Stimulated activated CD8-positive, alpha-beta memory T cell treated with anti-CD3 and anti-CD28 coated beads, Interleukin-15, amount 100 ng/mL, for 4 hours (primary cell): Measurements from ENCODE around the gene PLD5.
"Not testable (repeated sequence)": the region's sequence is repeated elsewhere in the genome, so short reads cannot be mapped to it uniquely, and the experiment has no call there.

Experiments
- DNase-seq, 2 donors: peaks; one replicate each; pipeline ENCODE4 v3.0.0-alpha.2; 2020; ENCODE audit warnings: low read depth in 2 of 2

PLD5 gene

DNA sequence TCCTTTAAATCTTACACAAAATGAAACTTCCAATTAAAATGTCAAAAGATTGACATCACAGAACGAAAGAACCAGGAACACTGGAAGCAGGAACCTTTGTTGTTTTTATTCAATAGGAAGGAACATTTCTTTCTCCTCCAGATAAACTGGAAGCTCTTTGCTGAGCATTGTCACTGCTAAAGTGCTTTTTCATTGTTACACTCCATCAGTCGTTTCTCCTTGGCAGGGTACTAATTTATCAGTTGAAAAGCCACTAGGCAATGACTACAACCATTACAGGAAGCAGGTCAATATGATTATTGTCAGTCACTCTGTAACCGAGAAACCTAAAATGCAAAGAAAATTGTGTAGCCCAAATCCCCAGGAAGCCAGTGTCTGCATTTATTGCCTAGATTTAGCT is 362.4 kb downstream of the PLD5 start:
- no peak for DNase-seq

- no peak for DNase-seq
Observed at GRCh38 chr1:242147096-242147976, 377.2 kb downstream of the PLD5 start.

DNA sequence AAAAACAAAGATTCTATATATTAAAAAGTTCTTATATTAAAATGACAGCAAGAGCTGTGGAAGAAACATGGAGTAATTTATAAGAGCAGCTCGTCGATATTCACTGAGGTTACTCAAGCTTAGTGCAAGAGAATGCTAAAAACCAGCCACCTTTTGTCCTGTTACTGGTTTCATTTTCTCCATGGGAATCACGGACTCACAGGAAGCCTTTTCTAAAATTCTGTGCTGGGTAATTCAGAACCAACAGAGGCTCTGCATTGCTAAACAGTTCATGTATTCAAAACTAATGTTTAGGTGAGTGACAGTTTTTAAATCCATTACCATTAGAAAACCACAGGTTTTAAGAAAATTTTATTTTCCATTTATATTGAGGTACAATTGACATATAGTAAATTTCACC is 377.8 kb downstream of the PLD5 start:
- DNase-seq: no peak

GRCh38 chr1:242140836-242141235 is 383.7 kb downstream of the PLD5 start:
- no peak for DNase-seq

GRCh38 chr1:242139986-242140385 is 384.5 kb downstream of the PLD5 start:
- DNase-seq: no peak

GRCh38 chr1:242139442-242139841 is 385.1 kb downstream of the PLD5 start:
- DNase-seq: no peak

DNA sequence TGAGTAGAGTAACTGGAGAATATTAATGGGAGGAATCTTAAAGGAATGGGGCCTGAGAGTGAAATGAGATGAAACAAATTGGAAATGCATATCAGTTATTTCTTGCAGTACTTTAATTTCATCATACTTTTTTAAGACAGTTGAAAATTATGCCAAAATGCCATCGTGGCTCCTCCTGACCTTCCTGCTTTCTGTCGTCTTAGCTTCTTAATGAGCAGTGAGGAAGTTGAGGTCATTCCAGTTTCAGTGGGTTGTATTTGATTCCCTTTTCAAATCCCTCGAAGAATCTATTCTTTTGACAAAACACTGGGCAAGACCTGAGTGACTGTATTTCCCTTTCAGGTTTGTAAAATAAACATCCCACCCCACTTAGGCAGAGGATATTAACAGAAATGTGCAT is 390.7 kb downstream of the PLD5 start:
- DNase-seq: no peak

- no peak for DNase-seq
Observed at GRCh38 chr1:242133351-242133750, 391.1 kb downstream of the PLD5 start.

GRCh38 chr1:242132121-242132817 is 392.2 kb downstream of the PLD5 start:
- no peak for DNase-seq

GRCh38 chr1:242128951-242129502 is 395.5 kb downstream of the PLD5 start:
- DNase-seq: no peak

- DNase-seq: no peak
Observed at GRCh38 chr1:242120432-242120831, 404.1 kb downstream of the PLD5 start.

DNA sequence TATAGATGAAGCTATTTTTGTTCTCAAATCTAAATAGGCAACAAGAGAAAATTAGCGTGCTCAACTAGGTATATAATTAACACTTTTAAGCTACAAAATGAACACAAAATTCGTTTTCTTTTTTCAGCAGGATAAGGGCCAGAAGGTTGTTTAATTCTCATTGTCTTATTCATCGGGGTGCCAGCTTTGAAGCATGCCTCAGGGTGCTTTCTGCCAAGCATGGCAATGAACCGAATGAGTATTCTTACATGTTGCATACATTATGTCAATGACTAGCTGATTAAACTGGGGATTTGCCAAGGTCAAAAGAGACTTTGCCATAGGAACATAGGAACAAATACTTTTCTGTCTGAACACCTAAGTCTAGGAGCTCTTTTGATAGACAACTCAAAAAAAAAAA is 423.6 kb downstream of the PLD5 start:
- DNase-seq: no peak

- not testable (repeated sequence) for DNase-seq
Observed at GRCh38 chr1:242097283-242097682, 427.2 kb downstream of the PLD5 start.

GRCh38 chr1:242093116-242093515 is 431.4 kb downstream of the PLD5 start:
- no peak for DNase-seq

DNA sequence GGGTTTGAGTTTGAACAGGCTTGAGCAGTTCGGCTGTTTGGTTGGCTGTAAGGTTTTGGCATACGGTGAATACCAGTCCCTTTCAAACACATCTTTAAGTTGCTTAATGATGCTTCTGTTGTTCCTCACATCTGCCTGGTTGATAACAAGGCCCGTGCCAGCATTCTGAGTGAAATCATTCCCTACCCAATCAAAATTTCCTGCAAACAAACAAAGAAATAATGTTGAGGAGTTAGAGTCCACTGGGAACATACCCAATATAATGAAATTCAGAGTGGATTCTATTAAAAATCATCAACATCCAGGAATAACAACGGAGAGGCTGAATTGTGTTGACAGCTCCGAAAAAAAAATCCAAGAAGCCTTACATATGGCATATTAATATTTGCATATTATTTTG is 434.6 kb downstream of the PLD5 start:
- no peak for DNase-seq

- DNase-seq: no peak
Observed at GRCh38 chr1:242088875-242089274, 435.6 kb downstream of the PLD5 start.

- no peak for DNase-seq
Observed at GRCh38 chr1:242086706-242087105, 437.8 kb downstream of the PLD5 start.

DNA sequence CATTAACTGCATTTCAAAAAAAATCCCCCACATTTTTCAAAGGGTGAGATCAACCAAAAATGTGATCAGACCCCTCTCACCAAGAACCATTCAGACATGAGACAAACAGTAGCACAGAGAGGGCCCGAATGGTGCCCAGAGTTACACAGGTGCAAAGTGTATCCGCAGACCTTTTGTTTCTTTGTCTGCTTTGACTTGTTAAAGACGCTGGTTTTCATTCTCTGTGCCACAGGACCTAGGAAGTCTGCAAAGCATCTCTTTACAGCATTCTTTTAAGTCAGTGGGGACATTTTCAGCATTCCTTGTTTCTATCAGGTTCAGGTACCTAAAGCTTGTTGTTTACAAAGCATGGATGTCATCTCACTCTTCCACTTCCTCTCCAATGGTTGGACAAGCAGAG is 438.4 kb downstream of the PLD5 start:
- no peak for DNase-seq

DNA sequence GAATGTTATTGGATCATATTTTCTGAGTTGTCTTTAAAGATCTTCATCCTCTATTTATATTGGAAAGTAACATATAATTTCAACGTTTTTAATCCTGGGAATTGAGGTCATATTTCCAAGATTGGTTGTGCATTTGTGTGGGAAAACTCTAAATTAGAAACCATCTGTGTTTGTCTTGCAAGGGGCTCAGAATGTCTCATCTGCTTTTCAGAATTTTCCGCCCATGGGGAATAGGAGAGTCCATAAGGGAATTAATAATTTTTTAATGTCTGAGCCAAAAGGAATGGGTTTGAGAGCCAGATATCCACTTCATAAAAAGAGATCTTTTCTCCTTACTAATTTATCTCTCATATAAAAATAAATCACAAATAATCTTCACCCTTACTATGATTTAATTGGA is 440.8 kb downstream of the PLD5 start:
- no peak for DNase-seq

- DNase-seq: no peak
Observed at GRCh38 chr1:242081446-242081845, 443.1 kb downstream of the PLD5 start.

DNA sequence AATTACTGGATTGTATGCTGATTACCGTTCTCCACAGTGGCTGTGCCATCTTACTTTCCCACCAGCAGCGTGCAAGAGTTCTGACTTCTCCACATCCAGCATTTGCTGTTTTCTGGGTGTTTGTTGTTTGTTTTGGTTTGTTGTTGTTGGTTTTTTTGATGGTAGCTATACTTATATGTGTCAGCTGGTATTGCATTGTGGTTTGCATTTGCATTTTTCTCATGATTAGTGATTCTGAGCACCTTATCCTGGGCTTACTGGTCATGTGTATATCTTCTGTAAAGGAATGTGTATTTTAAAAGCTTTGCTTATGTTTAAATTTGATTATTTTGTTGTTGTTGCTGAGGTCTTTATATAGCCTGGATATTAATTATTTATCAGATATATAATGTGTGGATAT is 458.7 kb downstream of the PLD5 start:
- DNase-seq: no peak

GRCh38 chr1:242062271-242062670 is 462.2 kb downstream of the PLD5 start:
- DNase-seq: no peak

- DNase-seq: no peak
Observed at GRCh38 chr1:242059976-242060375, 464.5 kb downstream of the PLD5 start.
